HG02840 (cell line): ENCODE measurements around the gene NAP1L1.

Experiments
- ATAC-seq: cut with Tn5 transposase; IDR thresholded peaks from one replicate; pipeline ENCODE4 v1.9.1; 2021; ENCODE audit warnings: mild to moderate bottlenecking, moderate library complexity, moderate number of reproducible peaks; ENCODE audit not compliant: unreplicated experiment, low FRiP score

NAP1L1 gene

DNA sequence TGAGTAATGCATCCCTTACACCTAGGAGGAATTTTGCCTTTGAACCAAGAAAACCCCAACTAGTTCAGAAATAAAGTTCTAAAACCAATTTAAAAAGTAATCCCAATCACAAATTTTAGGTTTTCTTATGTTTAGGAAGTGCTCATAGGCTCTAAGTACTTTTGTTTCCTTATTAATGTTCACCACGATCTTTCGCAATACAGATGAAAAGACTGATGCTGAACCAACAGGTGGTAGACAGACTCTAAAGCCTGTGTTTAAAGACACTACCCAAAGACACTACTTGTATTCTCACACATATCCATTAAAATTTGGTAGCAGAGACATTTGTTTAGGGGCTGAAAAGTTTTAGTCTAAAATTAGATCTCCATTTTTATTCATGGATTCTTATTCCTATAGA, 42.3 kb downstream of the NAP1L1 start:
- ATAC-seq, result no peak

DNA sequence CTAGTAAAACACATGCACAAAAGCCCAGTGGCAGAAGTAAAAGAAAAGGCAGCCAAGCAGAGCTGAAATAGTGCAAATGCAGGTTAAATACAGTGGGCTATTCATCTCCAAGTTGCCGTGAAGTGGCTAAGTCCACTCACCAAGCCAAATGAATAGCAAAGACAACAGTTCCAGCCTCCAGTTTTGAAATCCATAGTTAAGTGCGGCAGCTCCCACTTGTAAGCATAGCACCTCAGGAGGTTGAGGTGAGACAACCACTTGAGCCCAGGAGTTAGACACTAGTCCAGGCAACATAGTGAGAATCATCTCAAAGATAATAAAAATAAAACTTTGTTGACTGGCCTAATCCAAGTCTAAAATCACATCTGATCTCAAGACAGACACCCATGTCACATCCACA, 43.1 kb downstream of the NAP1L1 start:
- no peak for ATAC-seq

DNA sequence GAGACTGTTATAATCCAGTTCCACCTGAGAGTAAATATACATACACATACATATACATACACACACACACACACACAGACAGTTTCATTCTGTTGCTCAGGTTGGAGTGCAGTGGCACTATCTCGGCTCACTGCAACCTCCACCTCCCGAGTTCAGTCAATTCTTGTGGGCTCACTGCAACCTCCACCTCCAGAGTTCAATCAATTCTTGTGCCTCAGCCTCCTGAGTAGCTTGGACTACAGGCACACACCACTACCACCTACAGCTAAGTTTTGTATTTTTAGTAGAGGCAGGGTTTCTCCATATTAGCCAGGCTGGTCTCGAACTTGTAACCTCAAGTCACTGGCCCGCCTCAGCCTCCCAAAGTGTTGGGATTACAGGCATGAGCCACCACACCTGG, 44.0 kb downstream of the NAP1L1 start:
- no peak for ATAC-seq

DNA sequence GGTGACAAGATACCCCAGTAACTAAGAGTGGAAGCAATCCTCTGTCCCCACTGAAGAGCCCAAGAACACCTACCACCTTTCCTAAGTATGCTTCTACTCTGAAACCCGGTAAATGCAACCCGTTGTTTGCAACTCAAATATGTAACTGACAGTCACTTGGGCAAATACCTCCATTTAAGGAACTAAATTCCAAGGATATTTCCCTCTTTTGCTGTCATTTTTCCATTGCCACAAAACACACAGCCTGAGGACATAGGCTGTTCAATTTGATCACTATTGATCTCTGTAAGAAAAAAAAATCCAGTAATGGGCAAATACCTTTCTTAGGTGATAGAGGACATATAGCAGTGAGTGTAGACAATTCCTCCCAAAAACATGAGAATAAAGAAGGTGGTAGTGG, 46.3 kb downstream of the NAP1L1 start:
- ATAC-seq, result no peak

DNA sequence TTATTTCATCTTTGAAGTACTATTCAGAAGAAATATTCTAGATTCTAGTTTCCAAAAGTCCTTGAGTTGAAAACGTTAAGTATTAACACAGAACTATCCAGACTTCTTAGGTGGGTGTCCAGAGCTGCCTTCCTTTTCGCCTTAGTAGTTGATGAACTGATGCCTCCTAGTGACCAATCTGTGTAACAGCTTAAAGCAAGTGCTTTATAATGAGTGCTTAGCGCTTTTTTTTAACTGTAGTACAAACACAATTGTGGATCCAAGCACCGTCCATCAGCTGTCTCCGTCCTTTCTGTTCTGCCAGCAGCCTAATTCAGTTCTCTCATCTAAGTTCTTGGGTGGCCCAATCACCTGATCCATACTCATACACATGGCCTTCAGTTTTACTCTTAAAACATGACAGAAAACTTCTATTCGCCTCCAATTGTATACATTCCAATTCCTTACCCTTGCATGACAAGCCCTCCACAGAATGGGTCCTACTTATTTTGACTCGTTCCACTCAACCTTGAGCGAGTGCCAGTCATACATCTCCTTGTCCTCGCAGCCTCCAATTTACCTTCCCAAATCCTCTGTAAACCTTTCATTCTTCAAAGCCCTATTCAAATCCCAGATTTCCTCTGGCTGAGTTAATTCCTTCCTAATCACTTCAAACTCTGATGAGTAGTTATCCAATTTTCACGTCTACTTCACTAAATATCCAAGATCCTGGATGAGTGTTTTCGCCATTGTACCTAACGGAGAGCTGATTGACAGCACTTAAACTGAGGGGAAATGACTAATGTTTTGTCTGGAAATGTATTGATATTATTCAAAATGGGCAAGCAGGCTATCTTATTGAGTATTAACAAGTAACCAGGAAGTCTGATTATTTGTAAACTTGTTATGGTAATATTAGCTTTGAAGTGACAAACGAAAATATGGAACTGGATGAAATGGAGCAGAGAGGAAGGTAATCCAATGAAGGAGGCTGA, 47.1 kb downstream of the NAP1L1 start:
- ATAC-seq, result peak; percentile 53

DNA sequence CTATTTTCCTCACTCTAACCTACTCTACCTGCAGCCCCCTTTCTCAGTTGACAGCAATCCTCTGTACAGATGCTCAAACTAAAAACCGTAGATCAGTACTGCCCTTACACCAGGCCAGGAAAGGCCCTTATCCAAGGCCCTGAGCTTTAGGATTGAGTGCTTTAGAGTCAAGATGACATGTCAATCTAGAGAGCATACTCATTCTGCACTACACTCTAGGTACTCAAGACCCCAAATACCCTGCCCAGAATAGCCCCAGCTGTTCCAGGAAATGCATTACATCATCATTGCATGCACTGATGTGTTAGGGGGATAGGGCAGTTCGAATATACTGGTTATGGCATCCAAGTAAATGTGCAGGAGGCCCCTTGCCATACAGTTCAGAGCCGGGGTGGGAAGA, 49.4 kb downstream of the NAP1L1 start:
- ATAC-seq, result no peak

DNA sequence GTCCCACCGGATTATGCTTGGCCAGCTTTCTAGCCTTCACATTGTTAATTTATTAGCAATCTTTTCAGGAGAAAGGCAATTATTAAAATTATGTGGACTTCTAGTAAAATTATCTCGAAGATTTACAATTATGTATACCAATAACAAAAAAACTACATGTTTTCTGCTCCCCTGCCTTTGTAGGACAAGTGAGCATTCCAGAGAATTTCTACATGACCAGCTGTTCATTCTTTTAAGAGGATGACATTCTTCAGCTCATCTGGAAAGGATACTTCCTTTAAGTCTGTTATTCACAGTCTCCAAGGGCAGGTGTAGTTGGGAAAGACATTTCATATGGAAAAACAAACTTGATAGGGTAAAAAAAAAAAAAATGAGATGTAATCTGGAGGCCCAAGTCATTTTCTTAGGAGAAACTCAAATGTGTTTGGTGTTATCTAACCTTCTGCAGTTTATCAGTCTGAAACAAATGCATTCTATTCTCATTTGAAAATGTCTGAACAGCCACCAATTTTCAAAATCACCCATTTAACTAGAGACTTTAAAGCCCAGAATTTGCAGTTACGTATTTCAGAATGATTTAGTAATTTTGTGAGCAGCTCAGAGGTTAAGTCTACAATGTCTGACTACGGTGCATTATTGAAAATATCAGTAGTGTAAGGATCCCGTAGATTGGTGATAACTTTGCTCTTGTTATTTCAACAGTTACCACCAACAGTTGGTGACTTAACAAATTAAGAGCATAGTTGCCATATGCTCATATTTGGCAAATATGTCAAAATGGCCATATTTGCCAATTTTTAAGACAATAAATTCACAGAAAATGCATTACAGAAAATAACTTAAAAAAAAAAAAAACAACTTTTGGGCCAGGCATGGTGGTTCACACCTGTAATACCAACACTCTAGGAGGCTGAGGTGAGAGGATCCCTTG, 51.1 kb downstream of the NAP1L1 start:
- no peak for ATAC-seq

DNA sequence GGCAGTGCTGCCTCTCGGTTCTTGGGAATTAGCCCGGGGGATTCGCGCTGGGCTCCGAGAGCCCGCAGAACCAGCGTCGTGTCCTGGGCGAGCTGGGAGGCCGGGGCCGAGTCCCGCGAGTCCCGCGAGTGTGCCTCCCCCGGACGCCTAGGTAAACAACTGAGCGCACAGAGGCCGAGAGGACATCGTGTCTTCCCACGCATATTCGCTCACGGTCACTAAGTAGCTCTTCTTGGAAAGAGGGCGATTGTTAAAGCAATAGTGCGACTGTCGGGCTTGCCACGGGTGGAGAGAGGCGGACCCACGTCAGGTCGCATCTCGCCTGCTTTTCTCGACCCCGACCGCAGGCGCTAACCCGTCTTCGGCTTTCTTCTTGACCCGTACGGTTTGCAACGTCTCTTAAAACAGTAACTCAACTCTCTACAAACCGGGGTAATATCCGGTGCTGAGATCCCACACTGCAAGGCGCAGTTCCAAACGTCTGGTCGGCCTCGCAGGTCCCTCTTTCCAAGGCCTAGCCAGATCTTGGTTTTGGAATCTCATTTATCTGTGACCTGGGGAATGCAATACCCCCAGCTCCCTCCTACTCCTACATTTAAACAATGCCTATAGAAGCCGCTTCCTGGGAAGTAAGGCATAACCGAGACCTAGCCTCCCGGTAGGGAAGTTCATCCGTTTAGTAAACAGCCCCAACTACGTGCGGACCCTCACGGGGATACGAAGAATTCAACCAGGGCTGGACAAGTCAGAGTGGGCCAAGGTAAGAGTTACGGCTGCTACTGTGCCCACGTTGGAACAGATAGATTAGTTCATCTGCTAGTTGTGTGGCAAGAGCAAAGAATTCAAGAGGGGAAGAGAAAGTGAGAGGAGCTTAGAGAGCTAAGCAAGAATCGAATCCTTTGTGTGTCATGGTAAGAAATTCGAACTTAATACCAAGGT, 52.2 kb downstream of the NAP1L1 start:
- ATAC-seq, result peak; percentile 27

DNA sequence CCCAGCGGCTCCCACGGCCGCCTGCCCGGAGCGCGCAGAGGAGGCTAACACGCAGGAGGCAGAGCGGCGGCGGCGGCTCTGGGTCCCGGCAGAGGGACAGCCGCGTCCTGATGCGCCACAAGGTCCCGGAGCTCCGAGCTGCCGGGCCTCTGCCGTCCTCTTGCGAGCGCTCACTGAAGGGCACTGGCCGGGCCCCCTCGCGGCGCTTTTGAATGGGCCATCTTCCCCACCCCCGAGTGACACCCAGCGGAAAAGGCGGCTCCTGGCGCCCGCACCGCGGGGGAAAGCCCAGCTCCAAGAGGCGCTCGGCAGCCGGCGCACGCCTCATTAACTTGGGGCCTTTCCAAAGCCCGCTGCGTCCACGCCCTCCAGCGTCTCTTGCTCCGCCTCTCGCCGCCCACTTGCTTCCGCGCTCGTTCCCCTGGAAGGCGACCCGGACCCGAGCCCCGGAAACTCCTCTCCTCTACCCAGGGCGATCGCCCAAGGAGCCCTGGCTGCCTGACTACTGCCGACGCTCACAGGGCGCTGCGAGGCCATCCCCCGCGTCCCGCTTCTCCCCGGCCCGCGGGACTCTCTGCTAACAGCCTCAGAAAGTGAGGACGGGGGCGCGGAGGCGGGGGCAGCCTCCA, 53.0 kb downstream of the NAP1L1 start, which contains the start of gene PHLDA1:
Gene PHLDA1 (minus strand): TSS at position 363 of the 629 bp plus-strand sequence.
- peak; percentile 79 for ATAC-seq

DNA sequence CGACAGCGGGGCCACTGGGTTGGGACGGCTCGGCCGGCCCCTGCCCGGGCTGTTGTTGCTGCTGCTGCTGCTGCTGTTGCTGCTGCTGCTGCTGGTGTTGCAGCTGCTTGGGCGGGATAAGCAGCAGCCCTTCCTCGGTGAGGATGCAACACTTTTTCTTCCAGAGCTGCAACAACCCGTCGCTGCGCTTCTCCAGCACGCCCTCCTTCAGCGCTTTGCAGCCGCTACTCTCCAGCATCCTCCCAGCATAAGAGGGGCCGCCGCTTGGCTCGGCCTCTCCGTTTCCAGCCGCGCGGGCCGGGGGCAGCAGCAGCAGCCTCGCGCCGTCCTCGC, 53.4 kb downstream of the NAP1L1 start:
- ATAC-seq, result no peak

DNA sequence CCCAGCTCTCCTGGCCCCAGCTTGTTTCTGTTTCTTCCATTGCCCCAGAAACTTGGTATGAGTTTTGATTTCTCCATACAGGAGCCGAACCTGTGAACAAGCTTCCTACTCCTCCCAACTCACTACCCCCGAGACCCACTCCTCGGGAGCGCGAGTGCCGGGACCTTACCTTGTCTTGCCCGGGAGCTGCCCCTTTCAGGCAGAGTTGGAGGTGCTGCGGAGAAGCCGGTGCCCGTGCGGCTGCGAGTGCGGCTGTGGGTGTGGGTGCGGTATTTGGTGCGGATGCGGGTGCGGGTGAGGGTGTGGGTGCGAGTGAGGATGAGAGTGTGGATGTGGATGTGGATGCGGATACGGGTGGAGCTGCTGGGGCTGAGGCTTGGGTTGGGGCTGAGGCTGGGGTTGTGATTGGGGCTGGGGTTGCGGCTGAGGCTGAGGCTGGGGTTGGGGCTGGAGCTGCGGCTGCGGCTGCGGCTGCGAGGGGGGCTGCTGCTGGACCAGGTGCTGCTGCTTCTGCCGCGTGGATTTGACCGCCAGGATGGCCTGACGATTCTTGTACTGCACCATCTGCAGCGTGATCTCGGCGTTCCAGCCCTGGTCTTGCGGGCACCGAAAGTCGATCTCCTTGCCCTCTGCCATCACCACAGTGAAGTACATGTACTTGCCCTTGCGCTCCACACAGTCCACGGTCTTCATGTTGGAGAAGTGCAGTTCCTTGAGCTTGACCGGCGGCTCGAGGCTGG, 54.0 kb downstream of the NAP1L1 start:
- peak; percentile 5 for ATAC-seq

DNA sequence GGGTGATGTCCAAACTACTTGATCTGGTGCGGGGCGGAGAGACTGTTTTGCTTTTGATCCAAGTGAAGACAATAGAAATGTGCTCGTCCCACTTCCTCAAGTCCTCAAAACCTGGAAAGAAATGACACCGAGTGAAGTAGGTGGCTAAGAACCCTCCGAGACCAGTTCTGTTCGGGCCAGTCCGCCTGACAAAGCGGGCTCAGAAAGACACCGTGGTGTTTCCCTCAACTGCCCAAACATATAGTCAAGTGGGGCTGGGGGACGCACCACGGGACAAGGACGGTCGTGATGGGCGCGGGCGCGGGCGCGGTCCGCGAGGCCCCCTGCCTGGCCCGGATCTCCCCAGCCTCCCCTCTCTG, 54.5 kb downstream of the NAP1L1 start:
- no peak for ATAC-seq

DNA sequence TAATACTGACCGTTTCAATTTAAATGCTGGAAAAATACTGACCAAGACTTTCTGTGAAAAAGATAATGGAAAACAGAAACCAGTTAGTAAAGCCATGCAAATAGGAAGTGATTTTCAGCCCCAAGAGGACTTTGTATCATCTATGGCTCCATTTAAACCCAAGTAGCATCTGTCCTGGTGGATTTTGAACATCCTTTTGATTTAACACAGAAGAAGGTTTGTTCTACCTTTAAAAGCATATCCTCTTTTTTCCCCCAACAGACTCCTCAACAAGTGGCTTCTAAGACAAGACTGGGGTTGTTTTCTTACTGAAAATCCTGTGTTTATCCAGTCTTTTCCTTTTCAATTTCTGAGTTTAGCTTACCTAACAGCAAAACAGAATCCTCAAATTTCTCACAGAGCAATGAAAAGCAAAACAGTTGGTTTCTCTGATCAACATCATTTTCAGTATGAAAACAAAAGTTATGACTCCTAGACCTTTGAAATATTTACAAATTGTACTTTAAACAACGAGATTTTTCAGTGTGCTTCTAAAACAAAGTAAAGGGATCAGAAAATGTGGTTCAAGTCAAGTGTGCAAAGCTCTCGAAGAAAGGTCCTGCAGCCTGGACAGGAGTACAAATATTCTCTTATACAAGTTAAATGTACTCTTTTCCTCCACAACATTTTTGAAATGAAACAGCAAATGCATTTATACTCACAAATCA, 55.8 kb downstream of the NAP1L1 start:
- no peak for ATAC-seq

DNA sequence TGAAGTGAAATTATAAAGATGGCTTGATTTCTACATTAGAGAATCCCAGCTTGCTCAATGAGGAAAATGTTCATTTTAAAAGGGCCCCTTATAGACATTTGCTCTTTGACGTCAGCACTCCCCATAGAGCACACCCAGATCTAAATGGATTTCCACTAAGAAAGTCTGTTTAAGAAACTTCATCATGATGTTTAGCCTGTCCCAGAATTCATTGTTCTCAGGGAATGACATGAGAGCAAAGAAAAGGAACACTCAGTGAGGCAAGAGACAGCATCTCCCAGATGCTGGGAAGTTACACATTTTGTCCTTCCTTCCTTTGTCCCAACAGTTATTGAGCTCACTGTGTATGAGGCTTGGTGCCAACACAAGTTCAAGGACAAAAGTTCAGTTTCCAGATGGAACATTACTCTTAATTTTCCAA, 57.8 kb downstream of the NAP1L1 start:
- no peak for ATAC-seq

DNA sequence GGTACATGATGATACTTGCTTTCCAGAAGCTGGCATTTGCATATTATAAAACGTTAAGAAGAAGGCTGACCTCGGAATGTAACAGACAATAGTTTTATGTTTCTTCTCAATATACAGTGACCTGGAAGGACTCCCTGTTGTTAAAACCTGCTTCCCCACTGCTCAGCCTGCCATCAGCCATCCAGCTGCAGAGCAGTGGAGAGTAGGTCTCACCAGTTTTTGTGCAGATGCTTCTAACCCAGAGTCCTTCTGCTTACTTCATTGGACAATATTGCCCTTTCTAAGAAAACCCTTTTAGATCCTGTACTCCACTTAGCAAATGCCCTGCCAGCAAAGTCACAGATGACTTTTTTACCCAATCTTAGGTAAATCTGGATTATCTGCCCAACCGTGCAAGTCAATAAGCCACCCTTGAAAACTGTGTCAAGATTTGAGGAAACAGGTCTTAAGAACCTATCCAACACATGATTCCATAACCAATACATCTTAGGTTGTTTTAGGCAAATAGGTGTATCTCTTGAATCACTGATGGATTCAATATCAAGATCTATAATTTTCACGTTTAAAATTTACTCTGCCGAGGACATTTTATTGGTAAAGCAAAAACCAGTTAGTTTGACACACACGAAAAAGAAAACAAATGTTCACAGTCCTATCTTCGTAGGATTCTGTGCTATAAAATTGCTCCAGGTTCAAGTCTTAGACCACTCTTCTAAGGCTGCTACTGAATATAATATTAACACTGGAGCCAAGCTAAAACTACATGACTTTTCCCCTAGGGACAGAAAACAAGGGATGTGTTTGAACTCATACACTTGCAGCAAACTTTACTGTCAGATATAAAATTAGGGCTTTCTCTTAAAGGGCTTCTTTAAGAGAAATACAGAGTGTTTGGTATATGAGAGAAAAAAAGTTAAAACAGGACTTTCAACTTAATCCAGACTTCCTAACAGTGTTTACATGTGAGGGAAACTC, 58.6 kb downstream of the NAP1L1 start:
- no peak for ATAC-seq

DNA sequence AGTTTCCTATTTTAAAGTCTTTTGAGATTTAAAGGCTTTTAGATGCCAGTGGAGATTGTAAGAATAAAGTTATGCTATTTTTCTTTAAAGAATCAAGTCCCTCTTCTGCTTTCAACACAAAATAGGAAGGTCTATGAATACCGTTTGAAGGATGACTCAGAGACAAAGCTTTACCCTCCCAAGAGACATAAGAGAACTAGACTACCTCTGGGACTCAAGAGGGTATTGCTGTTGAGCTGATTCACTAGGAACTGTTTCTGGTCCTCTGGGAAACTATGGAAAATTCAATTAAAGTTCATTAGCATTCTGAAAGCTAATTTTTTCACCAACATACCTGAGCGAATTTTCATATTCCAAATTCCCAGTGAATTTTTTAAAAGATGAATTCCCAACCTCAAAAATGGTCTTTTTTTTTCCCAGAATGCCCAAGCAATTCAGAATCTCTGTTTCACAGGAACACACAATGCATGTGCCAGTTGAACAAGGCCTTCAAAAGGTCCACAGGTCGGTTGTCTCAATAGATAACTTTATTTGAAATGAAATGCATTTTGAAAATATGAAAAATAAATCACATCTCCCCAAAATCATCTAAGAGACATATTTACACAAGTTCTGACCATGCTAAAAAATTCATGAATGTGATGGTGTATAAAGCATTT, 59.4 kb downstream of the NAP1L1 start:
- no peak for ATAC-seq
